ENCODE results near the gene GIMAP7.

- TF ChIP-seq ZFX (IDR thresholded peaks at IDR 0.05), result no peak
- TF ChIP-seq CTCF (conservative IDR thresholded peaks at IDR 0.05), result no peak
Measured at GRCh38 chr7:150481922-150482321, 32.8 kb upstream of the GIMAP7 start.

Measured in C4-2B (cell line).